Vagina (tissue), 2 donors: Measurements from ENCODE around the gene LMCD1. TPM values are rescaled to one million over a fixed set of nuclear protein-coding genes. Genes with fewer than 3 reads are reported as not detected.

Source experiments
- DNase-seq, 2 donors: peaks; one replicate each; pipeline ENCODE4 v3.0.0-alpha.2; 2017; ENCODE audit errors: extremely low spot score in 2 of 2
- H3K27ac ChIP-seq: fragments of 200-600 bp; sonication (generic); one replicate; pipeline ENCODE4 v1.5.1; 2019
- H3K27me3 ChIP-seq: fragments of 200-600 bp; sonication (generic); one replicate; pipeline ENCODE4 v1.5.1; 2019
- H3K36me3 ChIP-seq, 2 donors: fragments of 200-600 bp; sonication (generic); one replicate each; pipeline ENCODE4 v1.5.1; 2017 to 2019
- H3K4me1 ChIP-seq: fragments of 200-600 bp; sonication (generic); one replicate; pipeline ENCODE4 v1.5.1; 2019
- H3K4me3 ChIP-seq, 2 donors: fragments of 200-600 bp; sonication (generic); 1 replicate in 1 of 2; 2 replicates in 1 of 2; pipeline ENCODE4 v1.5.1; 2016 to 2019
- H3K9me3 ChIP-seq: fragments of 200-600 bp; sonication (generic); one replicate; pipeline ENCODE4 v1.5.1; 2019
- POLR2A ChIP-seq, 2 donors: fragments of 450-650 bp; IDR thresholded peaks; one replicate each; pipeline ENCODE4 v1.6.1; 2017; ENCODE audit warnings: antibody characterized with exemption in 2 of 2, mild to moderate bottlenecking in 2 of 2, moderate library complexity in 2 of 2
- POLR2AphosphoS5 ChIP-seq, 2 donors: sonication (generic); formaldehyde crosslinking; IDR thresholded peaks; one replicate each; pipeline ENCODE4 v1.9.0; 2017; ENCODE audit warnings: antibody characterized with exemption in 2 of 2, mild to moderate bottlenecking in 2 of 2, low read depth in 1 of 2; ENCODE audit not compliant: insufficient read depth in 1 of 2
- intact Hi-C: fragments of 100-400 bp; cut with DNase I; formaldehyde crosslinking; loops from one replicate; pipeline ENCODE4 v1.15.1; 2023
- total RNA-seq: library from RNA; depleted of rRNA; stranded (reverse); fragments of >200 nt; gene quantifications from one replicate; pipeline ENCODE4 v1.2.3, GENCODE V29; 2016
- TF ChIP-seq, protein P1 (sequence below), 3 experiments: fragments of 450-650 bp in 2 of 3; fragments of 200-600 bp in 1 of 3; sonication (generic) in 1 of 3; IDR thresholded peaks; one replicate each; pipeline ENCODE4 v1.5.1; 2017 to 2019; ENCODE audit warnings: antibody characterized with exemption in 3 of 3, mild to moderate bottlenecking in 2 of 3, moderate library complexity in 2 of 3

LMCD1 gene
- total RNA-seq, 1 donor from 2014 or later, result 78.3 TPM

GRCh38 chr3:8482263-8482662 lies 19.4 kb upstream of the LMCD1 start:
- Histone ChIP-seq H3K4me3 (no peak overlapping the region), H3K27ac (peak overlapping the region; percentile 68), H3K4me1 (peaks cover 20% of the 10 kb centered on the region), H3K27me3 (no peaks in the 10 kb centered on the region), H3K9me3 (no peaks in the 10 kb centered on the region), H3K36me3 (no peaks in the 10 kb centered on the region)
- TF ChIP-seq POLR2A (IDR thresholded peaks at IDR 0.05) (no peak), POLR2AphosphoS5 (IDR thresholded peaks at IDR 0.05; ENCODE audit: insufficient read depth in 1 of 2, low read depth in 1 of 2) (no peak)
- TF ChIP-seq, protein P1, sequence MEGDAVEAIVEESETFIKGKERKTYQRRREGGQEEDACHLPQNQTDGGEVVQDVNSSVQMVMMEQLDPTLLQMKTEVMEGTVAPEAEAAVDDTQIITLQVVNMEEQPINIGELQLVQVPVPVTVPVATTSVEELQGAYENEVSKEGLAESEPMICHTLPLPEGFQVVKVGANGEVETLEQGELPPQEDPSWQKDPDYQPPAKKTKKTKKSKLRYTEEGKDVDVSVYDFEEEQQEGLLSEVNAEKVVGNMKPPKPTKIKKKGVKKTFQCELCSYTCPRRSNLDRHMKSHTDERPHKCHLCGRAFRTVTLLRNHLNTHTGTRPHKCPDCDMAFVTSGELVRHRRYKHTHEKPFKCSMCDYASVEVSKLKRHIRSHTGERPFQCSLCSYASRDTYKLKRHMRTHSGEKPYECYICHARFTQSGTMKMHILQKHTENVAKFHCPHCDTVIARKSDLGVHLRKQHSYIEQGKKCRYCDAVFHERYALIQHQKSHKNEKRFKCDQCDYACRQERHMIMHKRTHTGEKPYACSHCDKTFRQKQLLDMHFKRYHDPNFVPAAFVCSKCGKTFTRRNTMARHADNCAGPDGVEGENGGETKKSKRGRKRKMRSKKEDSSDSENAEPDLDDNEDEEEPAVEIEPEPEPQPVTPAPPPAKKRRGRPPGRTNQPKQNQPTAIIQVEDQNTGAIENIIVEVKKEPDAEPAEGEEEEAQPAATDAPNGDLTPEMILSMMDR (IDR thresholded peaks at IDR 0.05), result no peak
- intact Hi-C loops, result no loop called here
- no peak for DNase-seq

DNA sequence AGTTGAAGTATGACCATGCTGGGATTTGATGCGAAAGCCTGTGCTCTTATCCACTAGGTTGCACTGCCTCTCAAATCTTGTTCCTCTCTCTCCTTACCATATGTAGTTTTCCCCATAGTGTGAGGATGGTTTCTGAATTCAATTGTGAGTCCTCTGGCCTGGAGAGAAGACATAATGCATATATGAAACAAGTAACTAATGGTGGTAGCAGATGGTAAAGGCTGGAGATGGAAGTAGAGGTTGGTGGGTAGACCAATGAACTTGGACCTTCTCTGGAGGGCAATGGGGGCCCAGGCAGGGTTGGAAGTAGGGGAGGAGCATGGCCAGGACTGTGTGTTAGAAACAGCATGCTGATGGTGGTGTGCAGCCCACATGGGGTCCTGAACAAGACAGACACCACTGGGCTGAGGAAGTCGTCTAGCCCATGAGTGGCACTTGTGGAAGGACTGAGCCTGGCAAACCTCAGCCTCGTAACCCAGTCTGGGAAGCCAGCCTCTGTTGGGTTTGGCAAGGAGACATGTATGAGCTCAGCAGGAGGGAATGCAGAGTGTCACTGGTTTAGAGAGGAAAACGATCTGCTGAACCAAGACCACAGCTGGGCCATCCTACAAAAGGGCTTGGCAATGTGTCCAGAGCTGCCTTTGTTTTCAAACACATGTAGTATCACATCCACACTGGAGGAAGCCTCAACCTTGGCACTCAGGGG lies 18.5 kb upstream of the LMCD1 start:
- Histone ChIP-seq H3K27ac (peak overlapping the region; percentile 68), H3K36me3 (no peaks in the 10 kb centered on the region), H3K4me3 (no peak overlapping the region), H3K4me1 (peaks cover 23% of the 10 kb centered on the region), H3K9me3 (no peaks in the 10 kb centered on the region), H3K27me3 (no peaks in the 10 kb centered on the region)
- intact Hi-C loops, result no loop called here
- peak in 1 of 2 donors; percentile 91 for DNase-seq
- TF ChIP-seq, protein P1 (IDR thresholded peaks at IDR 0.05), result no peak
- peak in 1 of 2 donors; percentile 59 for TF ChIP-seq POLR2AphosphoS5 (IDR thresholded peaks at IDR 0.05; ENCODE audit: insufficient read depth in 1 of 2, low read depth in 1 of 2)
- TF ChIP-seq POLR2A (IDR thresholded peaks at IDR 0.05), result no peak

GRCh38 chr3:8484409-8485140 lies 17.0 kb upstream of the LMCD1 start:
- no peaks in the 10 kb centered on the region for H3K36me3 ChIP-seq
- no peak overlapping the region for H3K4me3 ChIP-seq
- H3K9me3 ChIP-seq, result no peaks in the 10 kb centered on the region
- H3K27me3 ChIP-seq, result no peaks in the 10 kb centered on the region
- TF ChIP-seq POLR2AphosphoS5 (IDR thresholded peaks at IDR 0.05; ENCODE audit: insufficient read depth in 1 of 2, low read depth in 1 of 2) (no peak), POLR2A (IDR thresholded peaks at IDR 0.05) (no peak)
- TF ChIP-seq, protein P1 (IDR thresholded peaks at IDR 0.05), result no peak
- intact Hi-C loops, result no loop called here
- peaks cover 38% of the 10 kb centered on the region for H3K4me1 ChIP-seq
- no peak overlapping the region for H3K27ac ChIP-seq
- no peak for DNase-seq

DNA sequence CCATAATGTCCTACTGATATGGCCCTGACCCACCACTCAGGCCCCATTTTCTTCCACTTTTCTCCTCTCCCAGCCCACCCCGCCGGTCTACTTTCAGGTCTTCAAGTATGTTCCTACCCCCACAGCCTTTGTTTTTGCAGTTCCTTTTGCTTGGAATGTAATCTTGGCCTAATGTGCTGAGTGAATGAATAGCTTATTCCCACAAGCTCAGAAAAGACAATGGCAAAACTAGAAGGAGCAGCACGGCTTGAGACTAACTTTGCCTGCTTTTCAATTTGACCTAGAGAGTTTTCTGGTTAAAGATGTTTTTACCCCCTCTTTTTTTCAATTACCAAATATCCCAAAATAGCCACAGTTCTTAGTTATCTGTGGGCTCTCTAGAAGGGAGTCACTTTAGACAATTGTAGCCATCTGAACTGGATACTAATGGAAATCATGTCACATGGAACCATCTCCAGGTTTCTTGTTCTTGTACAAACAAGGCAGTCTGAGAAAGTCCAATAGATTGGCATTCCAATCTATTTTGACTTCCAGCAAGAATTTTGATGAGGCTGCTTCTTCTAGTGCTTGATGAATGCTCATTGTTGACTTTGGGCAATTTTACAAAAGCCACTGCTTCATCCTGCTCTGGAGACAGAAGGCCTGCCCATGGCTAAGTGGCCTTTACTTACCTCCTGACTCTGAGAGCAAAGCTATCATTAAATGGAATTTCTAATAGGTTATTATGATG lies 16.3 kb upstream of the LMCD1 start:
- Histone ChIP-seq H3K27me3 (no peaks in the 10 kb centered on the region), H3K36me3 (no peaks in the 10 kb centered on the region), H3K4me3 (no peak overlapping the region), H3K27ac (no peak overlapping the region), H3K9me3 (no peaks in the 10 kb centered on the region), H3K4me1 (peaks cover 42% of the 10 kb centered on the region)
- intact Hi-C loops, result no loop called here
- no peak for DNase-seq
- TF ChIP-seq, protein P1 (IDR thresholded peaks at IDR 0.05), result no peak
- TF ChIP-seq POLR2A (IDR thresholded peaks at IDR 0.05) (no peak), POLR2AphosphoS5 (IDR thresholded peaks at IDR 0.05; ENCODE audit: insufficient read depth in 1 of 2, low read depth in 1 of 2) (no peak)
